ENCODE results near the gene GLRX3.

- TF ChIP-seq POLR2A (IDR thresholded peaks at IDR 0.05; ENCODE audit: low read depth, low read length) (no peak), CTCF (IDR thresholded peaks at IDR 0.05; ENCODE audit: extremely low read depth in 1 of 2, insufficient read depth in 1 of 2, low read depth in 1 of 2, low read length in 2 of 2) (no peak), POLR2AphosphoS5 (IDR thresholded peaks at IDR 0.05; ENCODE audit: insufficient read depth, low read depth, low read length) (no peak), EZH2 (IDR thresholded peaks at IDR 0.05; ENCODE audit: borderline replicate concordance, low read depth, low read length, severe bottlenecking) (no peak), GATA2 (IDR thresholded peaks at IDR 0.05; ENCODE audit: insufficient read depth, insufficient read length, low read depth, low read length) (no peak), FOS (IDR thresholded peaks at IDR 0.05; ENCODE audit: borderline replicate concordance, insufficient read depth, low read length) (no peak)
Observed at GRCh38 chr10:130140425-130140824, 4.2 kb downstream of the GLRX3 start.

Data from endothelial cell of umbilical vein (primary cell).